ENCODE data around the gene ALDH1A1.

Gene ALDH1A1

DNA sequence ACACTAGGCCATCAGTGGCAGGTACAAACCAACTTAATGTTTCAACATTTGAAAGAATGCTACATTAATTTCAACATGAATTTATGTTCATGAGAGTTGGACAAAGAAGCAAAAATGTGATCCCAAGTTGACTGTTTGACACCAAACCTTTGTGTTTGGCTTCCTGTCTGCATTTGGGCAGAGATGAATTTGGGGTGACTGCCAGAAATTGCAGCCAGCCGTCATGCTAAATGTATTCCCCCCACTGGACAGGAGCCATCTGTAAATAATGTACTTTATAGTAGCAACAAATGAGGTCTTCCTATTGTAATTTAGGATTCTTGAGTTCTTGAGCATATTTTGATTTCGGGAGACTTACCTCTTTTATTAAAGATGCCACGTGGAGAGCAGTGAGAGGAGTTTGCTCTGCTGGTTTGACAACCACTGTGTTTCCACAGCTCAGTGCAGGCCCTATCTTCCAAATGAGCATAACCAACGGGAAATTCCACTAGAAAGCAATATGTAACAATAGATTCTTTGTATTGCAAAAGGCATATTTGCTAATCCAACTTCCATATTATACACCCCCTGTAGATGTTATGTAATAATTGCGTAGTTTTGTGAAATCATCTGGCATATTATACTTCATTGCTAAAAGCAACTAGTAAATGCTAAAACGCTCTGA lies 27.6 kb downstream of the ALDH1A1 start:
- Histone ChIP-seq H3K27ac (peak overlapping the region; percentile 77), H3K4me1 (ENCODE audit: control insufficient read depth in 1 of 2, insufficient read depth in 1 of 2, low read depth in 1 of 2, low read length in 1 of 2) (peaks cover 15 to 23% of the 10 kb centered on the region in 2 experiments), H3K4me3 (ENCODE audit: low read depth in 1 of 2, low read length in 1 of 2) (no peak overlapping the region), H3K36me3 (no peaks in the 10 kb centered on the region), H3K27me3 (no peaks in the 10 kb centered on the region), H3K9me3 (no peaks in the 10 kb centered on the region)
- TF ChIP-seq, protein P1, sequence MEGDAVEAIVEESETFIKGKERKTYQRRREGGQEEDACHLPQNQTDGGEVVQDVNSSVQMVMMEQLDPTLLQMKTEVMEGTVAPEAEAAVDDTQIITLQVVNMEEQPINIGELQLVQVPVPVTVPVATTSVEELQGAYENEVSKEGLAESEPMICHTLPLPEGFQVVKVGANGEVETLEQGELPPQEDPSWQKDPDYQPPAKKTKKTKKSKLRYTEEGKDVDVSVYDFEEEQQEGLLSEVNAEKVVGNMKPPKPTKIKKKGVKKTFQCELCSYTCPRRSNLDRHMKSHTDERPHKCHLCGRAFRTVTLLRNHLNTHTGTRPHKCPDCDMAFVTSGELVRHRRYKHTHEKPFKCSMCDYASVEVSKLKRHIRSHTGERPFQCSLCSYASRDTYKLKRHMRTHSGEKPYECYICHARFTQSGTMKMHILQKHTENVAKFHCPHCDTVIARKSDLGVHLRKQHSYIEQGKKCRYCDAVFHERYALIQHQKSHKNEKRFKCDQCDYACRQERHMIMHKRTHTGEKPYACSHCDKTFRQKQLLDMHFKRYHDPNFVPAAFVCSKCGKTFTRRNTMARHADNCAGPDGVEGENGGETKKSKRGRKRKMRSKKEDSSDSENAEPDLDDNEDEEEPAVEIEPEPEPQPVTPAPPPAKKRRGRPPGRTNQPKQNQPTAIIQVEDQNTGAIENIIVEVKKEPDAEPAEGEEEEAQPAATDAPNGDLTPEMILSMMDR (IDR thresholded peaks at IDR 0.05) = no peak

DNA sequence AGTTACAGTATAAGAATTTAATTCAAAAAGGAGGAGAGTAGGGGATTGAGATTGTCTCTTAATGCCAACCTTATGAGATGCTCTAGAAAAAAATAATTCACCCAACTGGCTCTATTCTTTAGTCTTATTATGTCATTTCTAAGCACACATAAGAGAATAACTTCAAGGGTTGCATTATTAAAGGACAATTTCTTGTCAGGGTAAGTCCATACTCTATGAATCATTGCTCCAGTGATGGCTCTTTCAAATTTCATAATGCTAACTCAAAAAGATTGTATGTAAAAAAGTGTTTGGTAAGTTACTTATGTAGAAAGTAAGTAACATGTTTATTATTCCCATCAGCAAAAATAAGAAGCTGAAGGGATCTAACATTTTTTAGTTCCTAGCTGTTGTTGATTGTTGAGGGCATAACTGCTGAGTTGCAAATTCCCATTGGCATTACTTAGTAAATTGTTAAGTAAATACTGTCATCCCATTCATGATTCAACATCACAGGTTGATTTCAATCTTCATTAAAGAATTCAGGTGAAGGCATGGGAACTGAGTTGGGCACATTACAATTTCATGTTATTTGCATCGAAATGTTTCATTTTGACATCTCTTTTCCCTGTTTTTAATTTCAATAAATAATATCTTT lies 28.6 kb downstream of the ALDH1A1 start:
- Histone ChIP-seq H3K27ac (peak overlapping the region; percentile 77), H3K9me3 (no peaks in the 10 kb centered on the region), H3K4me3 (ENCODE audit: low read depth in 1 of 2, low read length in 1 of 2) (no peak overlapping the region), H3K36me3 (no peaks in the 10 kb centered on the region), H3K27me3 (no peaks in the 10 kb centered on the region), H3K4me1 (ENCODE audit: control insufficient read depth in 1 of 2, insufficient read depth in 1 of 2, low read depth in 1 of 2, low read length in 1 of 2) (peaks cover 15 to 23% of the 10 kb centered on the region in 2 experiments)
- TF ChIP-seq, protein P1 (IDR thresholded peaks at IDR 0.05) = no peak

DNA sequence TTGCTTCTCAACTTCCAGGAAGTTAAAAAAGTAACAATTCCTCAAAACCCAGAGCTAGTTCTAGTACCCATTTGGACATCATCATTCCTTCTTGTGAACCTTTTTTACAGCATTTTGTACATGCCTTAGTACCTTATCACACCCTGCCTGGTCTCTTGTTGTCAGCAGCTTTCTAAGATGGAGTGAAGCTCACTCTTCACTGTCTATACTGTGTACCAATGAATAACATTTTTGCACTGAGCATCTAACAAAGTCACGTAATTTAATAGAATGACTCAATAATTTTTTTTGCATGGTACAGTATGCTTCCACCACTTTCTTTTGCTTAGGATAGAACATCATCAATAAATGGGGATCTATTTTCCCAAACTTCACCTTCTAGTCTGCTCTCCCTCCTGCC lies 29.8 kb downstream of the ALDH1A1 start:
- TF ChIP-seq, protein P1 (IDR thresholded peaks at IDR 0.05) = no peak
- Histone ChIP-seq H3K9me3 (no peaks in the 10 kb centered on the region), H3K4me1 (ENCODE audit: control insufficient read depth in 1 of 2, insufficient read depth in 1 of 2, low read depth in 1 of 2, low read length in 1 of 2) (peaks cover 15 to 23% of the 10 kb centered on the region in 2 experiments), H3K36me3 (no peaks in the 10 kb centered on the region), H3K4me3 (ENCODE audit: low read depth in 1 of 2, low read length in 1 of 2) (no peak overlapping the region), H3K27me3 (no peaks in the 10 kb centered on the region), H3K27ac (no peak overlapping the region)

DNA sequence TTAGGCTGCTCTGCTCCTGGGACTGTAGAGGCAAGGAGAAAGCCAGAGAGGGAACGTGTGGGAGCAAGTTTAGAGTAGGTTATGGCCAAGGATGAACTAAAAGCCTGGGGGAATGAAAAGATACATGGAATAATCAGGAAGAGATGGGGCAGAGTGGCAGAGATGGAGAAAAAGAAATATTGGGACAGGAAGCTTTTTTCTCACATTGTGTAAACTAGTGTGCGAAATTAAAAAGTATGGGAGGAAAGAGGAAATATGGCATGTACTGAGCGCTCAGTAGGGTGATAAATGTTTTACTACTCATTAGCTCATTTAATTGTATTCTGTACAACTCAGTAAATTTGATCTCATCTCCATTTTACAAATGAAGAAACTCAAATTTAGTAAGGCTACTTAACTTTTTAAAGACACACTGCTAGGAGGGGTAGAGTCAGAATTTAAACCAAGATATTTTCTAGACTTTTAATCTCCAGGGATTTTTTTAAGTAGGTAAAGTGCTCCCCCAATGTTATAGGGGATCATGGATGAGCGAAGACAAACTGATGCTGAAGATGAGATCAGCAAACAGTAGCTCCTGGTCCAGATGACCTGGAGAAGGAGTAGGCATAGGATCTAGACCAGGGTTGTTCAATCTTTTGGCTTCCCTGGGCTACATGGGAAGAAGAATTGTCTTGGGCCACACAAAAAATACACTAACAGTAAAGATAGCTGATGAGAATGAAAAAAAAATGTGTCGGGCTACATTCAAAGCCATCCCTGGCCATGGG lies 30.8 kb downstream of the ALDH1A1 start:
- H3K27ac ChIP-seq = no peak overlapping the region
- no peaks in the 10 kb centered on the region for H3K36me3 ChIP-seq
- TF ChIP-seq, protein P1 (IDR thresholded peaks at IDR 0.05) = no peak
- H3K27me3 ChIP-seq = no peaks in the 10 kb centered on the region
- peaks cover 15 to 23% of the 10 kb centered on the region in 2 experiments for H3K4me1 ChIP-seq (ENCODE audit: control insufficient read depth in 1 of 2, insufficient read depth in 1 of 2, low read depth in 1 of 2, low read length in 1 of 2)
- H3K4me3 ChIP-seq (ENCODE audit: low read depth in 1 of 2, low read length in 1 of 2) = no peak overlapping the region
- no peaks in the 10 kb centered on the region for H3K9me3 ChIP-seq

DNA sequence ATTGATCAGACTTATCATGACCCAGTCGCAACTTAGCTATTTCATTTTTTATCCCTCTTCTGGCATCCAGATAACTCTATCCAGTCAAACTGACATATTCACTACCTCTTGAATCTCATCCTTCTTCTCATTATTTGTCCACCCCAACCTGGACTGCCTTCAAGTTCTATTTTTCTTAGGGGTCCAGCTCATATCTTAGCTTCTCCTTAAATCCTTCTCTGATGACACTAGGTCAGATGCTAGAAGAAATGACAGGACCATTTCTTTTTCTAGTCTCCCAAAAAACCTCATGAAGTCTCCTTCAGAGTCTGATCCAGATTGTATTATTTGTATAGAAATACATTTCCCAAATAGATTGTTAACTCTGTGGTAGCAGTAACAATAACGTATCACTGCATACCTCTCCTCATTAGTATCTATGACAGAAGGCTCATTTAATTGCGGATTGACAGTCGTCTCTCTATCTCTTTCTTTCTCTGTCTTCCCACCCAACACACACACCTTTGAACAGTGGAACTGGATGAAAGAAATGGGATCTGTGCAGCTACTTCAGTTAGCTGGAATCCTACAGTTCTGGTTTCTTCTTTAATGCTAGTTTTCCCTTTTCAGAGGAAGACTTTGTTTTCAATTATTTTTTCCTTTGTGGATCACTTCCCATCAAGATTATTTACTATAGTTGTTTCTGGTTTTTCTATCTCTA lies 33.5 kb downstream of the ALDH1A1 start:
- H3K27me3 ChIP-seq = no peaks in the 10 kb centered on the region
- no peak overlapping the region for H3K4me3 ChIP-seq (ENCODE audit: low read depth in 1 of 2, low read length in 1 of 2)
- no peaks in the 10 kb centered on the region for H3K9me3 ChIP-seq
- H3K4me1 ChIP-seq (ENCODE audit: control insufficient read depth in 1 of 2, insufficient read depth in 1 of 2, low read depth in 1 of 2, low read length in 1 of 2) = peaks cover 0 to 2% of the 10 kb centered on the region in 2 experiments
- H3K36me3 ChIP-seq = no peaks in the 10 kb centered on the region
- H3K27ac ChIP-seq = no peak overlapping the region
- TF ChIP-seq, protein P1 (IDR thresholded peaks at IDR 0.05) = no peak
